H9 (cell line): ENCODE results near the gene DNLZ. TPM values are rescaled to one million over a fixed set of nuclear protein-coding genes. Genes with fewer than 3 reads are reported as not detected.

ENCODE experiments used
- DNase-seq: peaks from one replicate; pipeline ENCODE4 v3.0.0-alpha.2; 2017
- H2AFZ ChIP-seq: one replicate; pipeline ENCODE4 v1.6.1; 2013; ENCODE audit warnings: mild to moderate bottlenecking, low read length, control low read depth, moderate library complexity
- H2AK5ac ChIP-seq: 2 replicates; pipeline ENCODE4 v1.6.1; 2013; ENCODE audit warnings: low read length, control low read depth, mixed read lengths; ENCODE audit not compliant: insufficient read length
- H2BK120ac ChIP-seq: one replicate; pipeline ENCODE4 v1.6.1; 2013; ENCODE audit warnings: low read depth, mild to moderate bottlenecking, low read length, control low read depth, inconsistent platforms; ENCODE audit not compliant: poor library complexity, severe bottlenecking
- H2BK12ac ChIP-seq: 2 replicates; pipeline ENCODE4 v1.6.1; 2013; ENCODE audit warnings: low read length, control low read depth, mixed read lengths, low read depth; ENCODE audit not compliant: insufficient read length
- H2BK15ac ChIP-seq: 2 replicates; pipeline ENCODE4 v1.6.1; 2013; ENCODE audit warnings: low read depth, low read length, control low read depth
- H2BK20ac ChIP-seq: one replicate; pipeline ENCODE4 v1.6.1; 2013; ENCODE audit warnings: low read depth, mild to moderate bottlenecking, low read length, control low read depth, inconsistent platforms; ENCODE audit not compliant: poor library complexity, severe bottlenecking
- H2BK5ac ChIP-seq: 2 replicates; pipeline ENCODE4 v1.6.1; 2013; ENCODE audit warnings: low read length, control low read depth, mixed read lengths; ENCODE audit not compliant: insufficient read length
- H3K14ac ChIP-seq: 2 replicates; pipeline ENCODE4 v1.6.1; 2013; ENCODE audit warnings: low read length, control low read depth; ENCODE audit not compliant: insufficient read depth
- H3K18ac ChIP-seq: 2 replicates; pipeline ENCODE4 v1.6.1; 2013; ENCODE audit warnings: low read depth, mild to moderate bottlenecking, mixed read lengths, low read length, control low read depth; ENCODE audit not compliant: insufficient read length
- H3K23ac ChIP-seq: 2 replicates; pipeline ENCODE4 v1.6.1; 2013; ENCODE audit warnings: low read length, control low read depth, mixed read lengths, low read depth; ENCODE audit not compliant: insufficient read length
- H3K23me2 ChIP-seq: 2 replicates; pipeline ENCODE4 v1.6.1; 2013; ENCODE audit warnings: low read depth, mild to moderate bottlenecking, mixed read lengths, low read length, control low read depth; ENCODE audit not compliant: insufficient read length, poor library complexity, severe bottlenecking
- H3K27ac ChIP-seq: 2 replicates; pipeline ENCODE4 v1.5.1; 2013; ENCODE audit warnings: low read length, control low read depth, mixed read lengths, low read depth; ENCODE audit not compliant: insufficient read length
- H3K27me3 ChIP-seq: 2 replicates; pipeline ENCODE4 v1.6.1; 2013; ENCODE audit warnings: low read length, control low read depth, inconsistent platforms; ENCODE audit not compliant: insufficient read depth
- H3K4ac ChIP-seq: 2 replicates; pipeline ENCODE4 v1.6.1; 2013; ENCODE audit warnings: low read depth, mild to moderate bottlenecking, control low read depth, inconsistent platforms, low read length, moderate library complexity
- H3K4me1 ChIP-seq: 2 replicates; pipeline ENCODE4 v1.6.1; 2013; ENCODE audit warnings: low read length, control low read depth, inconsistent platforms; ENCODE audit not compliant: insufficient read depth
- H3K4me2 ChIP-seq: 2 replicates; pipeline ENCODE4 v1.6.1; 2013; ENCODE audit warnings: low read length, control low read depth, mixed read lengths; ENCODE audit not compliant: insufficient read length, insufficient read depth
- H3K56ac ChIP-seq: 2 replicates; pipeline ENCODE4 v1.6.1; 2013; ENCODE audit warnings: low read depth, mild to moderate bottlenecking, mixed read lengths, low read length, control low read depth; ENCODE audit not compliant: insufficient read length
- H3K79me1 ChIP-seq: 2 replicates; pipeline ENCODE4 v1.6.1; 2013; ENCODE audit warnings: low read depth, mild to moderate bottlenecking, moderate library complexity, low read length, control low read depth, inconsistent platforms; ENCODE audit not compliant: insufficient read depth, poor library complexity, severe bottlenecking
- H3K79me2 ChIP-seq: 2 replicates; pipeline ENCODE4 v1.6.1; 2013; ENCODE audit warnings: low read length, control low read depth, inconsistent platforms; ENCODE audit not compliant: insufficient read depth
- H3K9ac ChIP-seq: 2 replicates; pipeline ENCODE4 v1.6.1; 2013; ENCODE audit warnings: low read length, control low read depth, mixed read lengths; ENCODE audit not compliant: insufficient read length; ENCODE audit errors: extremely low read depth
- H3K9me3 ChIP-seq: one replicate; pipeline ENCODE4 v1.6.1; 2013; ENCODE audit warnings: low read depth, low read length, inconsistent platforms; ENCODE audit not compliant: control insufficient read depth
- H3T11ph ChIP-seq: one replicate; pipeline ENCODE4 v1.6.1; 2013; ENCODE audit warnings: mild to moderate bottlenecking, low read length, control low read depth, inconsistent platforms
- H4K20me1 ChIP-seq: one replicate; pipeline ENCODE4 v1.6.1; 2013; ENCODE audit not compliant: control insufficient read depth, insufficient read length, insufficient read depth
- H4K5ac ChIP-seq: 2 replicates; pipeline ENCODE4 v1.6.1; 2013; ENCODE audit warnings: low read depth, mild to moderate bottlenecking, mixed read lengths, low read length, control low read depth; ENCODE audit not compliant: insufficient read length
- H4K8ac ChIP-seq: replicated peaks from 2 replicates; pipeline ENCODE4 v1.6.1; 2013; ENCODE audit warnings: low read length, control low read depth, mixed read lengths, low read depth; ENCODE audit not compliant: insufficient read length
- H4K91ac ChIP-seq: 2 replicates; pipeline ENCODE4 v1.6.1; 2013; ENCODE audit warnings: low read depth, mild to moderate bottlenecking, moderate library complexity, mixed read lengths, low read length, control low read depth; ENCODE audit not compliant: insufficient read length
- H3K27ac Mint-ChIP-seq, 3 experiments: 2 replicates in 2 of 3; 3 replicates in 1 of 3; pipeline ENCODE4 v1.8.0; 2020 to 2021; ENCODE audit warnings: mixed read lengths in 3 of 3, mild to moderate bottlenecking in 1 of 3, moderate library complexity in 1 of 3
- H3K27me3 Mint-ChIP-seq: 2 replicates; pipeline ENCODE4 v1.8.0; 2021; ENCODE audit warnings: low read depth, mild to moderate bottlenecking, moderate library complexity, mixed read lengths
- H3K36me3 Mint-ChIP-seq, 3 experiments: 2 replicates in 2 of 3; 3 replicates in 1 of 3; pipeline ENCODE4 v1.8.0; 2020 to 2021; ENCODE audit warnings: low read depth in 3 of 3, mixed read lengths in 3 of 3; ENCODE audit not compliant: insufficient read depth in 1 of 3
- H3K4me1 Mint-ChIP-seq, 2 experiments: 2 replicates each; pipeline ENCODE4 v1.8.0; 2020; ENCODE audit warnings: mixed read lengths in 2 of 2
- H3K4me3 Mint-ChIP-seq, 2 experiments: 2 replicates in 1 of 2; 3 replicates in 1 of 2; pipeline ENCODE4 v1.8.0; 2020 to 2021; ENCODE audit warnings: mild to moderate bottlenecking in 2 of 2, mixed read lengths in 2 of 2, moderate library complexity in 1 of 2
- H3K9me3 Mint-ChIP-seq, 2 experiments: 2 replicates in 1 of 2; 3 replicates in 1 of 2; pipeline ENCODE4 v1.8.0; 2020; ENCODE audit warnings: mild to moderate bottlenecking in 2 of 2, mixed read lengths in 2 of 2, moderate library complexity in 1 of 2
- WGBS: extraction: QIAGEN DNeasy Blood & Tissue Kit; methylation state at CpG from one replicate; pipeline ENCODE4 v1.1.7; 2013; ENCODE audit warnings: missing lambda C conversion rate, low lambda C conversion rate, mixed read lengths; ENCODE audit not compliant: insufficient read length; ENCODE audit errors: extremely low coverage; 5-methylcytosine and 5-hydroxymethylcytosine counted together
- total RNA-seq: library from RNA; stranded (reverse); gene quantifications from 2 replicates; pipeline ENCODE4 v1.2.1, GENCODE V29; 2021
- TF ChIP-seq, protein P1 (sequence below): fragments of 200-600 bp; sonication (generic); conservative IDR thresholded peaks from 3 replicates; pipeline ENCODE4 v1.8.0; 2021; ENCODE audit warnings: antibody characterized with exemption, mild to moderate bottlenecking

The DNLZ gene
- total RNA-seq, 1 experiment from 2014 or later, result 24.8 TPM

DNA sequence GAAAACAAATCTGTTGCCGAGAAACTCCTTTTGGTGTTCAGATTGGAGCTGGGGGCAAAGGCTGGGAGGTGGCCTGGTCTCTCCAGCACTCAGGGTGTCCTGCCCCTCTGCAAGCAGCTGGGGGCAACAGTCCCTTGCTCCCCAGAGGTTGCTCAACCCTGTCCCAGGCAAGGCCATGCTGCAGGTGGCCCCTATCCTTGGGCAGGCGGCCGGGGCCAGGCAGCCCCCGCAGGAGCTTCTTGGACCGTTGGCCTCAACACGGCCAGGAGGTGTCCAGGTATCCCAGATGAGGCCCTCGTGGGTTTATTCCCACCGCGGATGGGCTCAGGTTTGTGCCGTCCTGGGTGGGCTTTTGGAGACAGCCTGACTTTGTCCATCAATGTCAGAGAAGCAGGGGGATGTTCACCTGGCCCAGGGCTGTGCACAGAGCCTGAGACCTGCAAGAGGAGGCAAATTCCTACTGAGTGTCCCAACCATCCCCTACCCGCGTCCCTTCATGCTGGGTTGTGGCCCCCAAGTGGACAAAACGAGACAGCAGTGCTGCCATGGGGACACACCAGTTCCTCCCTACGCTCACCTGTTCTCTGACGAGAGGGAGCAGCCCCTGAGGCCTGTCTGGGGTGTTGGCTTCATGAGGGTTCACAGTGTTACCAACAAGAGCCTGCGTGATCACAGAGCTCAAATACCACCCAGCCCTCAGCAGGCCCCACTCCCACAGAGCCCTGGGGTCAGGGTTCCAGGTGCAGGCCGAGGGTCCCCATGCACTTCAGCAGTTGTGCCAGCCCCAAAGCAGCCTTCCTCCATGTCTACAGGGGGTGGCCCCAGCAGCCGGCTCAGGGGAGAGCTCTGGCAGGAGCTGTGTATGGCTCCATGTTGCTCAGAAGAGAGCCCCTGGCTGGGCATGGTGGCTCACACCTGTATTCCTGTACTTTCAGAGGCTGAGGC is 50.2 kb downstream of the DNLZ start:
- Histone ChIP-seq H3K27ac (no peak overlapping the region), H3K23ac (no peak overlapping the region), H3K4ac (no peak overlapping the region), H3T11ph (no peak overlapping the region), H4K20me1 (no peaks in the 10 kb centered on the region), H3K56ac (no peak overlapping the region), H3K23me2 (no peaks in the 10 kb centered on the region), H4K8ac (no peak overlapping the region), H3K9me3 (no peaks in the 10 kb centered on the region), H2BK12ac (no peak overlapping the region), H3K4me1 (no peaks in the 10 kb centered on the region), H2AK5ac (no peak overlapping the region), H3K79me1 (no peaks in the 10 kb centered on the region), H3K18ac (no peak overlapping the region), H2AFZ (no peak overlapping the region), H3K9ac (no peak overlapping the region), H2BK120ac (no peak overlapping the region), H2BK5ac (no peak overlapping the region), H3K14ac (no peak overlapping the region), H3K79me2 (no peaks in the 10 kb centered on the region), H4K91ac (no peak overlapping the region), H2BK20ac (no peak overlapping the region), H3K27me3 (no peaks in the 10 kb centered on the region), H4K5ac (no peak overlapping the region), H3K4me2 (no peak overlapping the region), H2BK15ac (no peak overlapping the region)
- Mint-ChIP-seq H3K36me3 (peaks cover 6 to 19% (median 7%) of the 10 kb centered on the region in 3 experiments; a peak in 6 of 7 replicates), H3K4me1 (no peaks in the 10 kb centered on the region), H3K27me3 (peaks cover 5% of the 10 kb centered on the region; the same call in 1 of the 2 replicates), H3K27ac (no peak overlapping the region), H3K9me3 (peaks cover 13 to 15% of the 10 kb centered on the region in 2 experiments), H3K4me3 (no peak overlapping the region)
- TF ChIP-seq, protein P1, sequence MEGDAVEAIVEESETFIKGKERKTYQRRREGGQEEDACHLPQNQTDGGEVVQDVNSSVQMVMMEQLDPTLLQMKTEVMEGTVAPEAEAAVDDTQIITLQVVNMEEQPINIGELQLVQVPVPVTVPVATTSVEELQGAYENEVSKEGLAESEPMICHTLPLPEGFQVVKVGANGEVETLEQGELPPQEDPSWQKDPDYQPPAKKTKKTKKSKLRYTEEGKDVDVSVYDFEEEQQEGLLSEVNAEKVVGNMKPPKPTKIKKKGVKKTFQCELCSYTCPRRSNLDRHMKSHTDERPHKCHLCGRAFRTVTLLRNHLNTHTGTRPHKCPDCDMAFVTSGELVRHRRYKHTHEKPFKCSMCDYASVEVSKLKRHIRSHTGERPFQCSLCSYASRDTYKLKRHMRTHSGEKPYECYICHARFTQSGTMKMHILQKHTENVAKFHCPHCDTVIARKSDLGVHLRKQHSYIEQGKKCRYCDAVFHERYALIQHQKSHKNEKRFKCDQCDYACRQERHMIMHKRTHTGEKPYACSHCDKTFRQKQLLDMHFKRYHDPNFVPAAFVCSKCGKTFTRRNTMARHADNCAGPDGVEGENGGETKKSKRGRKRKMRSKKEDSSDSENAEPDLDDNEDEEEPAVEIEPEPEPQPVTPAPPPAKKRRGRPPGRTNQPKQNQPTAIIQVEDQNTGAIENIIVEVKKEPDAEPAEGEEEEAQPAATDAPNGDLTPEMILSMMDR, result no peak
- no peak for DNase-seq
- WGBS, result no CpG with 5 or more reads among the region's 18 CpGs
